IMR-90 (cell line): ENCODE measurements around the gene EIF2S1. TPM values are rescaled to one million over a fixed set of nuclear protein-coding genes. Genes with fewer than 3 reads are reported as not detected.

Experiments
- ATAC-seq: fragments of 200-7000 bp; cut with Tn5 transposase; 2 replicates; pipeline ENCODE4 v1.9.1; 2020; ENCODE audit warnings: low read depth, mild to moderate bottlenecking, moderate library complexity
- BruUV-seq: library from RNA; stranded (reverse); fragments of 400-500 nt; replicated peaks from 2 replicates; lab custom pipeline; 2021; lab: Mats Ljungman, UMichigan
- CTCF ChIA-PET: fragments of 300-600 bp; formaldehyde crosslinking; extraction: SDS; loops from one replicate; lab custom pipeline; 2021; ENCODE audit warnings: antibody characterized with exemption; lab: Yijun Ruan, JAX
- POLR2A ChIA-PET: fragments of 300-600 bp; sonication (Branson Sonifier 250); formaldehyde crosslinking; loops from one replicate; lab custom pipeline; 2022; ENCODE audit warnings: antibody characterized with exemption; ENCODE audit not compliant: unreplicated experiment; lab: Charles Lee
- DNase-seq: peaks from one replicate; pipeline ENCODE4 v3.0.0; 2013
- H2AFZ ChIP-seq: replicated peaks from 2 replicates; pipeline ENCODE3; 2013; ENCODE audit warnings: low read length, mild to moderate bottlenecking; ENCODE audit not compliant: poor library complexity
- H2AK5ac ChIP-seq: 2 replicates; pipeline ENCODE4 v1.6.1; 2013; ENCODE audit warnings: low read depth, low read length, inconsistent platforms
- H2AK9ac ChIP-seq: replicated peaks from 2 replicates; pipeline ENCODE3; 2013; ENCODE audit warnings: mild to moderate bottlenecking, low read depth, low read length, moderate library complexity; ENCODE audit not compliant: poor library complexity
- H2BK120ac ChIP-seq: 2 replicates; pipeline ENCODE4 v1.6.1; 2013; ENCODE audit warnings: low read depth, low read length, inconsistent platforms
- H2BK15ac ChIP-seq: 3 replicates; pipeline ENCODE4 v1.6.1; 2013; ENCODE audit warnings: low read depth, low read length, inconsistent platforms
- H2BK20ac ChIP-seq: 2 replicates; pipeline ENCODE4 v1.6.1; 2013; ENCODE audit warnings: low read depth, mild to moderate bottlenecking, inconsistent platforms, low read length, moderate library complexity
- H2BK5ac ChIP-seq: 2 replicates; pipeline ENCODE4 v1.6.1; 2013; ENCODE audit warnings: mild to moderate bottlenecking, low read depth, low read length, inconsistent platforms; ENCODE audit not compliant: poor library complexity, severe bottlenecking
- H3K14ac ChIP-seq: replicated peaks from 2 replicates; pipeline ENCODE4 v1.6.1; 2013; ENCODE audit warnings: low read depth, low read length, inconsistent platforms
- H3K18ac ChIP-seq: 2 replicates; pipeline ENCODE4 v1.6.1; 2013; ENCODE audit warnings: low read depth, low read length, control low read depth
- H3K23ac ChIP-seq: 2 replicates; pipeline ENCODE4 v1.6.1; 2013; ENCODE audit warnings: low read depth, low read length, inconsistent platforms
- H3K27ac ChIP-seq: 2 replicates; pipeline ENCODE4 v1.5.1; 2013; ENCODE audit warnings: mild to moderate bottlenecking, control low read depth, low read length; ENCODE audit not compliant: insufficient read depth
- H3K27me3 ChIP-seq: 2 replicates; pipeline ENCODE4 v1.6.1; 2013; ENCODE audit warnings: low read length; ENCODE audit not compliant: control insufficient read depth, insufficient read depth
- H3K36me3 ChIP-seq: 2 replicates; pipeline ENCODE4 v1.6.1; 2013; ENCODE audit warnings: low read length, mixed read lengths; ENCODE audit not compliant: control insufficient read depth, insufficient read depth
- H3K4ac ChIP-seq: 2 replicates; pipeline ENCODE4 v1.6.1; 2013; ENCODE audit warnings: low read depth, low read length, inconsistent platforms
- H3K4me1 ChIP-seq: 2 replicates; pipeline ENCODE4 v1.6.1; 2013; ENCODE audit warnings: low read length, mixed read lengths; ENCODE audit not compliant: control insufficient read depth, insufficient read depth
- H3K4me2 ChIP-seq: 2 replicates; pipeline ENCODE4 v1.6.1; 2013; ENCODE audit warnings: low read depth, mild to moderate bottlenecking, control low read depth, low read length, moderate library complexity
- H3K4me3 ChIP-seq: 2 replicates; pipeline ENCODE4 v1.5.1; 2013; ENCODE audit warnings: low read depth, mild to moderate bottlenecking, control low read depth, low read length, moderate library complexity; ENCODE audit not compliant: insufficient read depth
- H3K56ac ChIP-seq: 2 replicates; pipeline ENCODE4 v1.6.1; 2013; ENCODE audit warnings: low read length, inconsistent platforms; ENCODE audit not compliant: insufficient read depth; ENCODE audit errors: extremely low read depth
- H3K79me1 ChIP-seq, 2 experiments: 2 replicates each; pipeline ENCODE4 v1.6.1; 2013; ENCODE audit warnings: low read length in 2 of 2, inconsistent platforms in 1 of 2, low read depth in 1 of 2
- H3K9ac ChIP-seq: 2 replicates; pipeline ENCODE4 v1.6.1; 2013; ENCODE audit warnings: low read depth, low read length, control low read depth
- H3K9me1 ChIP-seq: 2 replicates; pipeline ENCODE4 v1.6.1; 2013; ENCODE audit warnings: low read length, inconsistent platforms; ENCODE audit not compliant: insufficient read depth
- H3K9me3 ChIP-seq: 2 replicates; pipeline ENCODE4 v1.6.1; 2013; ENCODE audit warnings: low read length; ENCODE audit not compliant: control insufficient read depth, insufficient read depth
- H4K20me1 ChIP-seq: 2 replicates; pipeline ENCODE4 v1.6.1; 2013; ENCODE audit warnings: low read length, inconsistent platforms; ENCODE audit not compliant: insufficient read depth
- H4K5ac ChIP-seq: 2 replicates; pipeline ENCODE4 v1.6.1; 2013; ENCODE audit warnings: mild to moderate bottlenecking, low read depth, low read length, control low read depth
- H4K8ac ChIP-seq, 2 experiments: 2 replicates each; pipeline ENCODE4 v1.6.1; 2013; ENCODE audit warnings: low read depth in 2 of 2, low read length in 2 of 2, control low read depth in 1 of 2, inconsistent platforms in 1 of 2
- H4K91ac ChIP-seq: 2 replicates; pipeline ENCODE4 v1.6.1; 2013; ENCODE audit warnings: low read depth, low read length, inconsistent platforms; ENCODE audit not compliant: insufficient read depth
- BHLHE40 ChIP-seq: fragments of 150-350 bp; IDR thresholded peaks from 2 replicates; pipeline ENCODE4 v1.6.1; 2016; ENCODE audit warnings: mild to moderate bottlenecking, low read depth, low read length
- CEBPB ChIP-seq: IDR thresholded peaks from 2 replicates; pipeline ENCODE4 v1.6.1; 2012; ENCODE audit warnings: low read depth, low read length, improper control_type of control experiment
- CHD1 ChIP-seq: IDR thresholded peaks from 2 replicates; pipeline ENCODE4 v1.6.1; 2012; ENCODE audit warnings: low read depth, low read length, improper control_type of control experiment
- FOS ChIP-seq: fragments of 150-350 bp; IDR thresholded peaks from 2 replicates; pipeline ENCODE4 v1.6.1; 2016; ENCODE audit warnings: low read depth, low read length
- MAFK ChIP-seq: IDR thresholded peaks from 2 replicates; pipeline ENCODE4 v1.6.1; 2012; ENCODE audit warnings: low read depth, low read length, improper control_type of control experiment
- MAZ ChIP-seq: IDR thresholded peaks from 2 replicates; pipeline ENCODE4 v1.6.1; 2012; ENCODE audit warnings: low read depth, mild to moderate bottlenecking, low read length, improper control_type of control experiment, moderate library complexity, borderline replicate concordance
- MXI1 ChIP-seq: IDR thresholded peaks from 2 replicates; pipeline ENCODE4 v1.6.1; 2012; ENCODE audit warnings: low read depth, mild to moderate bottlenecking, low read length, moderate library complexity, borderline replicate concordance
- NFE2L2 ChIP-seq: fragments of 150-350 bp; IDR thresholded peaks from 2 replicates; pipeline ENCODE4 v1.6.1; 2016; ENCODE audit warnings: low read depth, mild to moderate bottlenecking, low read length
- POLR2A ChIP-seq: IDR thresholded peaks from 2 replicates; pipeline ENCODE4 v1.6.1; 2012; ENCODE audit warnings: mild to moderate bottlenecking, low read depth, low read length
- RAD21 ChIP-seq: IDR thresholded peaks from 2 replicates; pipeline ENCODE4 v1.6.1; 2012; ENCODE audit warnings: low read length, improper control_type of control experiment
- RCOR1 ChIP-seq: IDR thresholded peaks from 2 replicates; pipeline ENCODE4 v1.6.1; 2012; ENCODE audit warnings: mild to moderate bottlenecking, low read length, improper control_type of control experiment; ENCODE audit not compliant: insufficient replicate concordance
- RFX5 ChIP-seq: IDR thresholded peaks from 2 replicates; pipeline ENCODE4 v1.8.0; 2012; ENCODE audit warnings: low read depth, mild to moderate bottlenecking, low read length, moderate library complexity
- SMC3 ChIP-seq: fragments of 150-350 bp; IDR thresholded peaks from 2 replicates; pipeline ENCODE4 v1.6.1; 2016; ENCODE audit warnings: low read depth, mild to moderate bottlenecking, antibody characterized with exemption, low read length, moderate library complexity
- WGBS, 2 experiments: methylation state at CpG; one replicate each; pipeline versions ENCODE4 v1.1.5 to v1.1.7; 2013; ENCODE audit warnings: missing lambda C conversion rate in 2 of 2; ENCODE audit not compliant: insufficient read length in 1 of 2; ENCODE audit errors: extremely low coverage in 2 of 2; 5-methylcytosine and 5-hydroxymethylcytosine counted together
- dilution Hi-C: fragments of 300-500 bp; cut with HindIII; formaldehyde crosslinking; loops from one replicate; pipeline ENCODE4 v1.14.3; 2018; ENCODE audit warnings: low sequenced_read_pairs; ENCODE audit not compliant: unreplicated experiment
- in situ Hi-C: fragments of 300-500 bp; cut with MboI; formaldehyde crosslinking; loops from 3 replicates; pipeline ENCODE4 v1.14.3; 2019; ENCODE audit warnings: low sequenced_read_pairs, inconsistent platforms, mixed read lengths
- intact Hi-C: fragments of 100-400 bp; cut with micrococcal nuclease; formaldehyde crosslinking; loops from 2 replicates; pipeline ENCODE4 v1.10.0; 2022
- polyA plus RNA-seq, 3 experiments: library from polyadenylated mRNA; depleted of rRNA; stranded (reverse); fragments of >200 nt; gene quantifications; 2 replicates each; pipeline ENCODE4 v1.2.3, GENCODE V29; 2012; ENCODE audit warnings: low replicate concordance in 1 of 3
- total RNA-seq: library from RNA; depleted of rRNA; stranded (reverse); fragments of >200 nt; gene quantifications from 2 replicates; pipeline ENCODE4 v1.2.3, GENCODE V29; 2012
- TF ChIP-seq, protein P1 (sequence below): fragments of 150-350 bp; IDR thresholded peaks from 2 replicates; pipeline ENCODE4 v1.6.1; 2017; ENCODE audit warnings: mild to moderate bottlenecking, antibody characterized with exemption, low read length, low read depth
- TF ChIP-seq, protein P2 (sequence below): fragments of 150-350 bp; IDR thresholded peaks from 2 replicates; pipeline ENCODE4 v1.6.1; 2016; ENCODE audit warnings: low read depth, mild to moderate bottlenecking, low read length, moderate library complexity, borderline replicate concordance
- TF ChIP-seq, protein P3 (sequence below): conservative IDR thresholded peaks from 2 replicates; pipeline ENCODE4 v1.5.1; 2012; ENCODE audit warnings: mild to moderate bottlenecking, low read depth, low read length, improper control_type of control experiment

EIF2S1 gene
- total and polyA plus RNA-seq, 2 of the 4 experiments (the other 2 are of a cell fraction): 57.9 to 125 TPM

DNA sequence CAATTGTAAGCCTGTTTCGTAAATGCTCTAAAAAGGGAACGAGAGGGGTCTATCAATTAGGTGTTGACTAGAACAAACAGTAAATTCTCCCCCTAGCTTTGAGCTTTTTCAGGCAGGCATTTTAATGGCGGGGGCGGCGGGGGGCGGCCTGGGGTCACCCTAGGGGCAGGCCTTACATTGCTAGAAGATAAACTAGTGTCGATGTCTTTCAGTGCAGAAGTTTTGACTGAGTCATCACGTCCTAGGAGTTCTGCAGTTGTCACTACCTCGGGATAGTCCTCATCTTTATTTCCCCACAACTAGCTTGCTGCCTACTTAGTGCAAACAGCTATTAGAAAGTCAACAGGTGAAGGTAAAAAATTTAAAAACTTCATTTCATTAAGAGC lies 2.2 kb upstream of the EIF2S1 start:
- peaks cover 23% of the 10 kb centered on the region for H4K20me1 ChIP-seq
- ATAC-seq: no peak
- ChIA-PET POLR2A (no interaction called here), CTCF (no interaction called here)
- no peak overlapping the region for H2AK9ac ChIP-seq
- BruUV-seq: no TSS peak
- H3K9ac ChIP-seq: no peak overlapping the region
- no peak overlapping the region for H3K27ac ChIP-seq
- in situ Hi-C loops (no loop called here), intact Hi-C loops (no loop called here), dilution Hi-C loops (no loop called here)
- no peak overlapping the region for H3K56ac ChIP-seq
- peaks cover 2% of the 10 kb centered on the region; the same call in 1 of the 2 replicates for H3K4me1 ChIP-seq
- H3K4me3 ChIP-seq: no peak overlapping the region
- no peak overlapping the region for H2BK120ac ChIP-seq
- TF ChIP-seq CEBPB (no peak), RAD21 (no peak), CHD1 (no peak), MAZ (no peak), RFX5 (no peak), FOS (no peak), NFE2L2 (no peak), SMC3 (no peak), RCOR1 (no peak), BHLHE40 (no peak), POLR2A (no peak), MXI1 (no peak), MAFK (no peak)
- TF ChIP-seq, protein P1, sequence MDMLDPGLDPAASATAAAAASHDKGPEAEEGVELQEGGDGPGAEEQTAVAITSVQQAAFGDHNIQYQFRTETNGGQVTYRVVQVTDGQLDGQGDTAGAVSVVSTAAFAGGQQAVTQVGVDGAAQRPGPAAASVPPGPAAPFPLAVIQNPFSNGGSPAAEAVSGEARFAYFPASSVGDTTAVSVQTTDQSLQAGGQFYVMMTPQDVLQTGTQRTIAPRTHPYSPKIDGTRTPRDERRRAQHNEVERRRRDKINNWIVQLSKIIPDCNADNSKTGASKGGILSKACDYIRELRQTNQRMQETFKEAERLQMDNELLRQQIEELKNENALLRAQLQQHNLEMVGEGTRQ: no peak
- TF ChIP-seq, protein P2, sequence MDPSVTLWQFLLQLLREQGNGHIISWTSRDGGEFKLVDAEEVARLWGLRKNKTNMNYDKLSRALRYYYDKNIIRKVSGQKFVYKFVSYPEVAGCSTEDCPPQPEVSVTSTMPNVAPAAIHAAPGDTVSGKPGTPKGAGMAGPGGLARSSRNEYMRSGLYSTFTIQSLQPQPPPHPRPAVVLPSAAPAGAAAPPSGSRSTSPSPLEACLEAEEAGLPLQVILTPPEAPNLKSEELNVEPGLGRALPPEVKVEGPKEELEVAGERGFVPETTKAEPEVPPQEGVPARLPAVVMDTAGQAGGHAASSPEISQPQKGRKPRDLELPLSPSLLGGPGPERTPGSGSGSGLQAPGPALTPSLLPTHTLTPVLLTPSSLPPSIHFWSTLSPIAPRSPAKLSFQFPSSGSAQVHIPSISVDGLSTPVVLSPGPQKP: no peak
- TF ChIP-seq, protein P3, sequence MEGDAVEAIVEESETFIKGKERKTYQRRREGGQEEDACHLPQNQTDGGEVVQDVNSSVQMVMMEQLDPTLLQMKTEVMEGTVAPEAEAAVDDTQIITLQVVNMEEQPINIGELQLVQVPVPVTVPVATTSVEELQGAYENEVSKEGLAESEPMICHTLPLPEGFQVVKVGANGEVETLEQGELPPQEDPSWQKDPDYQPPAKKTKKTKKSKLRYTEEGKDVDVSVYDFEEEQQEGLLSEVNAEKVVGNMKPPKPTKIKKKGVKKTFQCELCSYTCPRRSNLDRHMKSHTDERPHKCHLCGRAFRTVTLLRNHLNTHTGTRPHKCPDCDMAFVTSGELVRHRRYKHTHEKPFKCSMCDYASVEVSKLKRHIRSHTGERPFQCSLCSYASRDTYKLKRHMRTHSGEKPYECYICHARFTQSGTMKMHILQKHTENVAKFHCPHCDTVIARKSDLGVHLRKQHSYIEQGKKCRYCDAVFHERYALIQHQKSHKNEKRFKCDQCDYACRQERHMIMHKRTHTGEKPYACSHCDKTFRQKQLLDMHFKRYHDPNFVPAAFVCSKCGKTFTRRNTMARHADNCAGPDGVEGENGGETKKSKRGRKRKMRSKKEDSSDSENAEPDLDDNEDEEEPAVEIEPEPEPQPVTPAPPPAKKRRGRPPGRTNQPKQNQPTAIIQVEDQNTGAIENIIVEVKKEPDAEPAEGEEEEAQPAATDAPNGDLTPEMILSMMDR: no peak
- no peak overlapping the region for H4K91ac ChIP-seq
- H3K36me3 ChIP-seq: peaks cover 4% of the 10 kb centered on the region
- no peak overlapping the region for H3K4ac ChIP-seq
- no peak overlapping the region for H3K18ac ChIP-seq
- H2AFZ ChIP-seq: no peak overlapping the region
- H2BK15ac ChIP-seq: no peak overlapping the region
- peaks cover 6% of the 10 kb centered on the region; the same call in 1 of the 2 replicates for H3K9me1 ChIP-seq
- H3K4me2 ChIP-seq: peak overlapping the region; percentile 85
- no peak overlapping the region for H2AK5ac ChIP-seq
- DNase-seq: peak; percentile 30
- no peak overlapping the region for H3K23ac ChIP-seq
- H3K9me3 ChIP-seq: no peaks in the 10 kb centered on the region
- no peak overlapping the region for H3K14ac ChIP-seq
- WGBS, 2 experiments: 30% methylated on average over 2 of the region's 9 CpGs; no CpG with 5 or more reads in 1 of the 2 experiments
- no peaks in the 10 kb centered on the region for H3K27me3 ChIP-seq
- H4K5ac ChIP-seq: no peak overlapping the region
- H2BK5ac ChIP-seq: no peak overlapping the region
- H4K8ac ChIP-seq: no peak overlapping the region
- peaks cover 3 to 36% of the 10 kb centered on the region in 2 experiments; a peak in 3 of 4 replicates for H3K79me1 ChIP-seq
- H2BK20ac ChIP-seq: no peak overlapping the region
